ENCODE measurements around the gene DCHS2. TPM values are rescaled to one million over a fixed set of nuclear protein-coding genes. Genes with fewer than 3 reads are reported as not detected.

Gene DCHS2
- total RNA-seq, 1 experiment from 2014 or later, result not detected

GRCh38 chr4:154454710-154455109, 36.9 kb downstream of the DCHS2 start:
- no peaks in the 10 kb centered on the region for H3K36me3 Mint-ChIP-seq (ENCODE audit: insufficient read depth, unreplicated experiment)
- BruUV-seq (replicated peaks), result no TSS peak
- Histone ChIP-seq H3K4me1 (no peaks in the 10 kb centered on the region), H3K27me3 (replicated peaks; ENCODE audit: control insufficient read depth, insufficient read depth, low read length) (no peaks in the 10 kb centered on the region; the same call in 1 of the 2 replicates), H3K9me3 (no peaks in the 10 kb centered on the region), H3K4me3 (ENCODE audit: low read depth, low read length) (no peak overlapping the region), H3K36me3 (ENCODE audit: control insufficient read depth, insufficient read depth, low read length) (no peaks in the 10 kb centered on the region)
- no peak overlapping the region for H3K27ac Mint-ChIP-seq (ENCODE audit: unreplicated experiment)
- no peak for DNase-seq
- TF ChIP-seq CTCF (IDR thresholded peaks at IDR 0.05; ENCODE audit: insufficient read depth in 1 of 2, low read depth in 1 of 2, low read length in 1 of 2, severe bottlenecking in 1 of 2, unreplicated experiment in 1 of 2), result no peak
- POLR2A ChIA-PET, result no interaction called here
- H3K9me3 Mint-ChIP-seq (ENCODE audit: unreplicated experiment), result no peaks in the 10 kb centered on the region
- CTCF ChIA-PET, result no interaction called here
- H3K4me1 Mint-ChIP-seq (ENCODE audit: low read depth, unreplicated experiment), result no peaks in the 10 kb centered on the region
- H3K4me3 Mint-ChIP-seq (ENCODE audit: unreplicated experiment), result no peak overlapping the region
- intact Hi-C loops (cut with micrococcal nuclease; ENCODE audit: unreplicated experiment), result no loop called here
- H3K27me3 Mint-ChIP-seq (ENCODE audit: insufficient read depth, unreplicated experiment), result peaks cover 5% of the 10 kb centered on the region

- intact Hi-C loops (cut with micrococcal nuclease; ENCODE audit: unreplicated experiment), result no loop called here
- Histone ChIP-seq H3K4me1 (no peaks in the 10 kb centered on the region), H3K27me3 (replicated peaks; ENCODE audit: control insufficient read depth, insufficient read depth, low read length) (no peaks in the 10 kb centered on the region), H3K36me3 (ENCODE audit: control insufficient read depth, insufficient read depth, low read length) (no peaks in the 10 kb centered on the region), H3K9me3 (no peaks in the 10 kb centered on the region), H3K4me3 (ENCODE audit: low read depth, low read length) (no peak overlapping the region)
- no TSS peak for BruUV-seq (replicated peaks)
- Mint-ChIP-seq H3K27ac (ENCODE audit: unreplicated experiment) (no peak overlapping the region), H3K27me3 (ENCODE audit: insufficient read depth, unreplicated experiment) (peaks cover 8% of the 10 kb centered on the region), H3K36me3 (ENCODE audit: insufficient read depth, unreplicated experiment) (no peaks in the 10 kb centered on the region), H3K4me1 (ENCODE audit: low read depth, unreplicated experiment) (no peaks in the 10 kb centered on the region), H3K9me3 (ENCODE audit: unreplicated experiment) (no peaks in the 10 kb centered on the region), H3K4me3 (ENCODE audit: unreplicated experiment) (no peak overlapping the region)
- CTCF ChIA-PET, result no interaction called here
- TF ChIP-seq CTCF (IDR thresholded peaks at IDR 0.05; ENCODE audit: insufficient read depth in 1 of 2, low read depth in 1 of 2, low read length in 1 of 2, severe bottlenecking in 1 of 2, unreplicated experiment in 1 of 2), result no peak
- no peak for DNase-seq
- POLR2A ChIA-PET, result no interaction called here
Observed at GRCh38 chr4:154452798-154453346, 38.7 kb downstream of the DCHS2 start.

GRCh38 chr4:154450966-154451365, 40.6 kb downstream of the DCHS2 start:
- Mint-ChIP-seq H3K9me3 (ENCODE audit: unreplicated experiment) (no peaks in the 10 kb centered on the region), H3K27ac (ENCODE audit: unreplicated experiment) (no peak overlapping the region), H3K4me1 (ENCODE audit: low read depth, unreplicated experiment) (no peaks in the 10 kb centered on the region), H3K4me3 (ENCODE audit: unreplicated experiment) (no peak overlapping the region), H3K27me3 (ENCODE audit: insufficient read depth, unreplicated experiment) (peaks cover 9% of the 10 kb centered on the region), H3K36me3 (ENCODE audit: insufficient read depth, unreplicated experiment) (no peaks in the 10 kb centered on the region)
- Histone ChIP-seq H3K9me3 (no peaks in the 10 kb centered on the region), H3K4me1 (no peaks in the 10 kb centered on the region), H3K4me3 (ENCODE audit: low read depth, low read length) (no peak overlapping the region), H3K27me3 (replicated peaks; ENCODE audit: control insufficient read depth, insufficient read depth, low read length) (no peaks in the 10 kb centered on the region), H3K36me3 (ENCODE audit: control insufficient read depth, insufficient read depth, low read length) (no peaks in the 10 kb centered on the region)
- BruUV-seq (replicated peaks), result no TSS peak
- POLR2A ChIA-PET, result no interaction called here
- intact Hi-C loops (cut with micrococcal nuclease; ENCODE audit: unreplicated experiment), result no loop called here
- no peak for TF ChIP-seq CTCF (IDR thresholded peaks at IDR 0.05; ENCODE audit: insufficient read depth in 1 of 2, low read depth in 1 of 2, low read length in 1 of 2, severe bottlenecking in 1 of 2, unreplicated experiment in 1 of 2)
- DNase-seq, result no peak
- CTCF ChIA-PET, result no interaction called here
